Measurements from ENCODE around the gene CAPS. TPM values are rescaled to one million over a fixed set of nuclear protein-coding genes. Genes with fewer than 3 reads are reported as not detected.

CAPS gene
- total RNA-seq, 1 donor from 2014 or later, result 2.2 TPM

DNA sequence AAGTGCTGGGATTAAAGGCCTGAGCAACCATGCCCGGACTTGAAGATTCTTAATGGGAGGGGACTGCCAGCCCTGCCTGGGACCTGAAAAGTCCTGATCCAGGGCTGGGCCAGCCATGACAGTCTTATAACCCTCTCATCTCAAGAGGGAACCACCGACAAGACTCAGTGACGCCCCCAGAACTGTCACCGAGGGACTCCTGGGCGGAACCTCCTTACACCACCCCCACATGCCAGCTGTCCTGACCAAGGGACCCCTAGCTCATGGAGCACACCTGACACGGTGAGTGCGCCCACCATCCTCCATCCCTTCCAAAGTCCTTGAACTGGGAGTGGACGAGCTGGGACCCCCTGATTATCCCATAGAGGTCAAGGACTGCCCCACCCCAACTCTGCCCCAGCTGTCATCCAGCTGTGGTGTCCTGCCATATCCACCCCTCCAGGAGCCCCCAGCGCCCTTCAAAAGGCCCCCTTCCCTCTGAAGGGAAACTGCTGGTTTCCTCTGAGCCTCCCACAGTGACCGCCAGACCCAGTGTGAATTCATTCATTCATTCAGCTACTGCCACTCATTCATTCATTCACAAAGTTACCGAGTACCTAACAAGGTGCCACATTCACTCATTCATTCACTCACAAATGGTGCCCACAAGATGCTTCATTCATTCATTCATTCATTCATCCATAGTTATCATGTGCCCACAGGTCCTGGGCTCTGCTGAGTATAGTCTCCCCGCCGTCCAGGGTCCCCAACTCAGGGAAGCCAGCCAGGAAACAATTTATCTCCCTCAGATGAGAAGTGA is 14.1 kb upstream of the CAPS start:
- H3K27ac ChIP-seq, result no peak overlapping the region
- DNase-seq (ENCODE audit: low spot score), result no peak
- Mint-ChIP-seq H3K4me3 (peak overlapping the region; percentile 13), H3K9me3 (no peaks in the 10 kb centered on the region), H3K36me3 (peaks cover 10% of the 10 kb centered on the region), H3K4me1 (peaks cover 9% of the 10 kb centered on the region), H3K27ac (no peak overlapping the region), H3K27me3 (ENCODE audit: insufficient read depth, low read depth) (peaks cover 2% of the 10 kb centered on the region)
- no peak overlapping the region for H3K4me2 ChIP-seq
- no peaks in the 10 kb centered on the region for H3K9me3 ChIP-seq (ENCODE audit: low read depth)
- H3K27me3 ChIP-seq, result no peaks in the 10 kb centered on the region
- H3K9ac ChIP-seq, result no peak overlapping the region
- H3K79me2 ChIP-seq (ENCODE audit: low read depth), result peaks cover 53% of the 10 kb centered on the region
- H4K20me1 ChIP-seq (ENCODE audit: low read depth), result peaks cover 36% of the 10 kb centered on the region
- H3K4me1 ChIP-seq, result peaks cover 5% of the 10 kb centered on the region
- no peak overlapping the region for H2AFZ ChIP-seq (replicated peaks)
- H3F3A ChIP-seq (ENCODE audit: low read depth), result peaks cover 8% of the 10 kb centered on the region
- no peak for TF ChIP-seq EZH2phosphoT487 (IDR thresholded peaks at IDR 0.05)
- TF ChIP-seq, protein P1, sequence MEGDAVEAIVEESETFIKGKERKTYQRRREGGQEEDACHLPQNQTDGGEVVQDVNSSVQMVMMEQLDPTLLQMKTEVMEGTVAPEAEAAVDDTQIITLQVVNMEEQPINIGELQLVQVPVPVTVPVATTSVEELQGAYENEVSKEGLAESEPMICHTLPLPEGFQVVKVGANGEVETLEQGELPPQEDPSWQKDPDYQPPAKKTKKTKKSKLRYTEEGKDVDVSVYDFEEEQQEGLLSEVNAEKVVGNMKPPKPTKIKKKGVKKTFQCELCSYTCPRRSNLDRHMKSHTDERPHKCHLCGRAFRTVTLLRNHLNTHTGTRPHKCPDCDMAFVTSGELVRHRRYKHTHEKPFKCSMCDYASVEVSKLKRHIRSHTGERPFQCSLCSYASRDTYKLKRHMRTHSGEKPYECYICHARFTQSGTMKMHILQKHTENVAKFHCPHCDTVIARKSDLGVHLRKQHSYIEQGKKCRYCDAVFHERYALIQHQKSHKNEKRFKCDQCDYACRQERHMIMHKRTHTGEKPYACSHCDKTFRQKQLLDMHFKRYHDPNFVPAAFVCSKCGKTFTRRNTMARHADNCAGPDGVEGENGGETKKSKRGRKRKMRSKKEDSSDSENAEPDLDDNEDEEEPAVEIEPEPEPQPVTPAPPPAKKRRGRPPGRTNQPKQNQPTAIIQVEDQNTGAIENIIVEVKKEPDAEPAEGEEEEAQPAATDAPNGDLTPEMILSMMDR (IDR thresholded peaks at IDR 0.05), result no peak
- no peak for TF ChIP-seq EZH2 (IDR thresholded peaks at IDR 0.05)
- H3K36me3 ChIP-seq, result no peaks in the 10 kb centered on the region
- H3K4me3 ChIP-seq, result no peak overlapping the region

DNA sequence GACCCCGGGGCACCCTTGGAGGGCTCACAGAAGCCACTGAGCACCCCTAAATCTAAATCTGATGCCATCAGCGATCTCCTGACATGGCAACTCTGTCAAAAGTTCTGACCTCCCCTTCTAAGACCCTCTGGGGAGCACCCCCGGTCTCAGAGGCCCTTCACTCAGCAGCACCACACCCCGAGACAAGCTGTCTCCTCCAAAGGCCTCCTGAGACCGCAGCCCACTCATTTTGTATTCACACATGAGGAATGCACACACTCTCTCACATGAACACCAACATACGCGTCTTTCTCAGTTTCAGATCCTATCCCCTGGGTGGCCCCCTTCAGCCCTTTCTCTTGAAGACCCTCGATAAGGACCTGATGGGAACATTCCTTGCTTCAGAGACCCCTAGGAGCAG is 13.1 kb upstream of the CAPS start:
- no peak overlapping the region for H3K9ac ChIP-seq
- peaks cover 53% of the 10 kb centered on the region for H3K79me2 ChIP-seq (ENCODE audit: low read depth)
- peaks cover 39% of the 10 kb centered on the region for H4K20me1 ChIP-seq (ENCODE audit: low read depth)

DNA sequence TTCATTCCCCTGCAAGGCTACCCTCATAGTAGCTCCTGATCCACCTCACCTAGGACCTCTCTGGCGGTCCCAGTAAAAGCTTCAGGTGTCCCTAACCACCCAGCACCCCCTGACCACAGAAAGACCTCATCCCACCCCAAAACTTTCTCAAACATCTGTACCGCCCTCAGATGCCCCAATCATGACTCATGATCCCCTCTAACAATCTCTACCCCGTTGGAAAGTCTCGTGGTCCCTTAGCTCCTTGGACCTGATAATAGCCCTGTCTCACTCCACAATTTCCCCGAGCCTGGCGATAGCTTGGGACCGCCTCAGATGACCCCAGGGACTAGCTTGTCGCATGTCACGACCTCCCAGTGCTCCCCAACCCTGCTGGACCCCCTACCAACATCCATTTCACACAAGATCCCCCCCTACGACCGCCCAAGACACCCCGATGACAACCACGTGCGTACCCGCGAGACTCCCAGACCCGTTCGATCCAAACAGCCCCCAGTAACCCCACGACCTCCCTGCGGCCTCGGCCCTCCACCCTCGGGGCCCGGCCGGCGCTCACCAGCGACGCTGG is 10.9 kb upstream of the CAPS start:
- Mint-ChIP-seq H3K4me1 (peaks cover 15% of the 10 kb centered on the region), H3K9me3 (no peaks in the 10 kb centered on the region), H3K27me3 (ENCODE audit: insufficient read depth, low read depth) (peaks cover 2% of the 10 kb centered on the region), H3K27ac (peak overlapping the region; percentile 97), H3K36me3 (peaks cover 9% of the 10 kb centered on the region), H3K4me3 (peak overlapping the region; percentile 99)
- Histone ChIP-seq H4K20me1 (ENCODE audit: low read depth) (peaks cover 25% of the 10 kb centered on the region), H3K4me2 (peak overlapping the region; percentile 92), H2AFZ (replicated peaks) (peak overlapping the region; percentile 84), H3K27me3 (no peaks in the 10 kb centered on the region), H3K9me3 (ENCODE audit: low read depth) (no peaks in the 10 kb centered on the region), H3K36me3 (no peaks in the 10 kb centered on the region), H3K27ac (peak overlapping the region; percentile 51), H3F3A (ENCODE audit: low read depth) (peaks cover 10% of the 10 kb centered on the region), H3K4me3 (peak overlapping the region; percentile 73), H3K79me2 (ENCODE audit: low read depth) (peaks cover 49% of the 10 kb centered on the region), H3K9ac (peak overlapping the region; percentile 96), H3K4me1 (peaks cover 5% of the 10 kb centered on the region)
- no peak for DNase-seq (ENCODE audit: low spot score)
- TF ChIP-seq, protein P1 (IDR thresholded peaks at IDR 0.05), result no peak
- TF ChIP-seq EZH2phosphoT487 (IDR thresholded peaks at IDR 0.05) (no peak), EZH2 (IDR thresholded peaks at IDR 0.05) (no peak)

More for the DNA sequence above, 13.1 kb upstream of the CAPS start:
- Histone ChIP-seq H3K4me2 (no peak overlapping the region), H3K9me3 (ENCODE audit: low read depth) (no peaks in the 10 kb centered on the region), H3K27ac (no peak overlapping the region), H3K4me1 (peaks cover 5% of the 10 kb centered on the region), H3K4me3 (no peak overlapping the region), H3K27me3 (no peaks in the 10 kb centered on the region), H3K36me3 (no peaks in the 10 kb centered on the region), H3F3A (ENCODE audit: low read depth) (peaks cover 10% of the 10 kb centered on the region), H2AFZ (replicated peaks) (no peak overlapping the region)
- Mint-ChIP-seq H3K27me3 (ENCODE audit: insufficient read depth, low read depth) (peaks cover 2% of the 10 kb centered on the region), H3K27ac (peak overlapping the region; percentile 3), H3K4me3 (peak overlapping the region; percentile 78), H3K9me3 (no peaks in the 10 kb centered on the region), H3K36me3 (peaks cover 9% of the 10 kb centered on the region), H3K4me1 (peaks cover 9% of the 10 kb centered on the region)
- no peak for DNase-seq (ENCODE audit: low spot score)
- TF ChIP-seq EZH2 (IDR thresholded peaks at IDR 0.05) (no peak), EZH2phosphoT487 (IDR thresholded peaks at IDR 0.05) (no peak)
- TF ChIP-seq, protein P1 (IDR thresholded peaks at IDR 0.05), result no peak

All from neural progenitor cell (in vitro differentiated cells).